Measurements from ENCODE around the gene FSTL1. TPM values are rescaled to one million over a fixed set of nuclear protein-coding genes. Genes with fewer than 3 reads are reported as not detected.

Gene FSTL1
- total RNA-seq, 4 donors from 2014 or later: 9.4 to 258 (median 70.7) TPM

DNA sequence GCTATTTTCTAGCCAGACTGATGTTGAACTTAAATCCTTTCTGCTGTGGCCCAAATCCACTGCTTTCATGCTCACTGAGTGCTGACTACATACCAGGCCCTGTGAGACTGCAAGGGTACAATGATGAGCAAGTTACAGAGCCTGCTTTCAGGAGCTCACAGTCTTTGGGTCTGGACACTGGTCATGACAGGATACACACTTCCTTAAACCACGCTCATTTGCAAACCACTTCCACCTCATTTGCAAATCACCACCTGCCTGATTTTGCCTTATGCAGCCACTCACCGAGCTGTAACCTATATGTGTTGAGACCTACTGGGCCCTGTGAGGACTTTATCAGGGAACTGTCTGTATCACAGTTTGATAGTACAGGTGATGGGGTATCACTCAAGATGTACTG is 51.4 kb downstream of the FSTL1 start:
- 80 to 87% methylated on average over 1 to 2 of the region's 2 CpGs for WGBS, 2 donors
- intact Hi-C loops (cut with DNase I): no loop called here
- H3K4me1 ChIP-seq: no peaks in the 10 kb centered on the region
- H3K27me3 ChIP-seq: no peaks in the 10 kb centered on the region
- peaks cover 0 to 96% (median 31%) of the 10 kb centered on the region in 3 donors for H3K36me3 ChIP-seq
- no peak for TF ChIP-seq POLR2A (IDR thresholded peaks at IDR 0.05)
- TF ChIP-seq, protein P1, sequence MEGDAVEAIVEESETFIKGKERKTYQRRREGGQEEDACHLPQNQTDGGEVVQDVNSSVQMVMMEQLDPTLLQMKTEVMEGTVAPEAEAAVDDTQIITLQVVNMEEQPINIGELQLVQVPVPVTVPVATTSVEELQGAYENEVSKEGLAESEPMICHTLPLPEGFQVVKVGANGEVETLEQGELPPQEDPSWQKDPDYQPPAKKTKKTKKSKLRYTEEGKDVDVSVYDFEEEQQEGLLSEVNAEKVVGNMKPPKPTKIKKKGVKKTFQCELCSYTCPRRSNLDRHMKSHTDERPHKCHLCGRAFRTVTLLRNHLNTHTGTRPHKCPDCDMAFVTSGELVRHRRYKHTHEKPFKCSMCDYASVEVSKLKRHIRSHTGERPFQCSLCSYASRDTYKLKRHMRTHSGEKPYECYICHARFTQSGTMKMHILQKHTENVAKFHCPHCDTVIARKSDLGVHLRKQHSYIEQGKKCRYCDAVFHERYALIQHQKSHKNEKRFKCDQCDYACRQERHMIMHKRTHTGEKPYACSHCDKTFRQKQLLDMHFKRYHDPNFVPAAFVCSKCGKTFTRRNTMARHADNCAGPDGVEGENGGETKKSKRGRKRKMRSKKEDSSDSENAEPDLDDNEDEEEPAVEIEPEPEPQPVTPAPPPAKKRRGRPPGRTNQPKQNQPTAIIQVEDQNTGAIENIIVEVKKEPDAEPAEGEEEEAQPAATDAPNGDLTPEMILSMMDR (IDR thresholded peaks at IDR 0.05): no peak
- H3K4me3 ChIP-seq: no peak overlapping the region
- H3K27ac ChIP-seq: no peak overlapping the region
- H3K9me3 ChIP-seq: no peaks in the 10 kb centered on the region
- no peak for DNase-seq

- H3K27ac ChIP-seq: no peak overlapping the region
- H3K4me3 ChIP-seq: no peak overlapping the region
- no peak for TF ChIP-seq POLR2A (IDR thresholded peaks at IDR 0.05)
- TF ChIP-seq, protein P1 (IDR thresholded peaks at IDR 0.05): no peak
- intact Hi-C loops (cut with DNase I): no loop called here
- peaks cover 0 to 78% (median 15%) of the 10 kb centered on the region in 3 donors for H3K36me3 ChIP-seq
- H3K27me3 ChIP-seq: no peaks in the 10 kb centered on the region
- no peaks in the 10 kb centered on the region for H3K9me3 ChIP-seq
- H3K4me1 ChIP-seq: no peaks in the 10 kb centered on the region
- no peak for DNase-seq
- 85 to 91% methylated on average over 8 of the region's 8 CpGs for WGBS, 2 donors
These were observed 54.3 kb downstream of the FSTL1 start for GRCh38 chr3:120396469-120396868.

DNA sequence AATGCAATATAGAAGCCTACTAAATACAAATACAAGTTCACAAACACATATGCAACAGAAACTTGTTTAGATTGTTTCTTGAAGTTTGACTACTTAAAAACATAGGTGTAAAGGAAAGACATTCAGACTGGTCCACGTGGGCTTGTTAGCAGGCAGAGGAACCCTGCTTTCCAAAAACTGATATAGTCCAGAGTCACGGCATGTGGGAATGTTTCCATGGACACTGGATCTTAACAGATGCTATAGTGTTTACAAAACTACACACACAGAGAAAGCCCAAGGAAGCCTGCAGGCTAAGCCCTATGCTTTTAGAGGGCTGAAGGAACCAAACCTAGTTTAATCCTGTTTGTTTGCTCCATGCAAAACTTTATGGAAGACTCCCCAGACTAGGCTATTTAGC is 56.4 kb downstream of the FSTL1 start:
- Histone ChIP-seq H3K27me3 (no peaks in the 10 kb centered on the region), H3K27ac (no peak overlapping the region), H3K36me3 (peaks cover 0 to 57% (median 3%) of the 10 kb centered on the region in 3 donors), H3K9me3 (no peaks in the 10 kb centered on the region), H3K4me1 (no peaks in the 10 kb centered on the region), H3K4me3 (no peak overlapping the region)
- intact Hi-C loops (cut with DNase I): no loop called here
- no peak for DNase-seq
- 67 to 79% methylated on average over 1 to 2 of the region's 2 CpGs for WGBS, 2 donors
- TF ChIP-seq POLR2A (IDR thresholded peaks at IDR 0.05): no peak
- TF ChIP-seq, protein P1 (IDR thresholded peaks at IDR 0.05): no peak

GRCh38 chr3:120393761-120394160 is 57.0 kb downstream of the FSTL1 start:
- intact Hi-C loops (cut with DNase I): no loop called here
- TF ChIP-seq, protein P1 (IDR thresholded peaks at IDR 0.05): no peak
- no peak for TF ChIP-seq POLR2A (IDR thresholded peaks at IDR 0.05)
- 57 to 61% methylated on average over 2 of the region's 2 CpGs for WGBS, 2 donors
- no peaks in the 10 kb centered on the region for H3K4me1 ChIP-seq
- H3K4me3 ChIP-seq: no peak overlapping the region
- peaks cover 0 to 51% (median 3%) of the 10 kb centered on the region in 3 donors for H3K36me3 ChIP-seq
- no peak overlapping the region for H3K27ac ChIP-seq
- H3K27me3 ChIP-seq: no peaks in the 10 kb centered on the region
- no peaks in the 10 kb centered on the region for H3K9me3 ChIP-seq
- DNase-seq: no peak

GRCh38 chr3:120393243-120393642 is 57.5 kb downstream of the FSTL1 start:
- DNase-seq: no peak
- TF ChIP-seq, protein P1 (IDR thresholded peaks at IDR 0.05): no peak
- TF ChIP-seq POLR2A (IDR thresholded peaks at IDR 0.05): no peak
- intact Hi-C loops (cut with DNase I): no loop called here
- no peaks in the 10 kb centered on the region for H3K4me1 ChIP-seq
- no peak overlapping the region for H3K27ac ChIP-seq
- no peaks in the 10 kb centered on the region for H3K27me3 ChIP-seq
- no peaks in the 10 kb centered on the region for H3K9me3 ChIP-seq
- WGBS, 2 donors: 54 to 68% methylated on average over 4 of the region's 4 CpGs
- no peak overlapping the region for H3K4me3 ChIP-seq
- peaks cover 0 to 46% (median 0%) of the 10 kb centered on the region in 3 donors for H3K36me3 ChIP-seq
